Inferior parietal cortex (tissue), 1 donor: Measurements from ENCODE around the gene USP15.

Experiments used
- DNase-seq: peaks from one replicate; pipeline ENCODE4 v3.0.0-alpha.2; 2016; ENCODE audit errors: extremely low spot score

Gene USP15

GRCh38 chr12:62279961-62280360 lies 19.8 kb downstream of the USP15 start:
- DNase-seq = no peak

GRCh38 chr12:62282057-62282774 lies 22.0 kb downstream of the USP15 start:
- DNase-seq = no peak

- no peak for DNase-seq
Measured at GRCh38 chr12:62284749-62285148, 24.5 kb downstream of the USP15 start.

GRCh38 chr12:62285284-62285683 lies 25.1 kb downstream of the USP15 start:
- DNase-seq = no peak

GRCh38 chr12:62288328-62288727 lies 28.1 kb downstream of the USP15 start:
- no peak for DNase-seq

GRCh38 chr12:62290846-62291245 lies 30.6 kb downstream of the USP15 start:
- no peak for DNase-seq

GRCh38 chr12:62291864-62292760 lies 31.9 kb downstream of the USP15 start:
- DNase-seq = no peak

- DNase-seq = no peak
Measured at GRCh38 chr12:62292761-62293344, 32.6 kb downstream of the USP15 start.

- no peak for DNase-seq
Measured at GRCh38 chr12:62294378-62294777, 34.2 kb downstream of the USP15 start.

GRCh38 chr12:62296001-62296400 lies 35.8 kb downstream of the USP15 start:
- no peak for DNase-seq

GRCh38 chr12:62297321-62297720 lies 37.1 kb downstream of the USP15 start:
- DNase-seq = no peak

GRCh38 chr12:62299617-62300016 lies 39.4 kb downstream of the USP15 start:
- DNase-seq = no peak

- DNase-seq = no peak
Measured at GRCh38 chr12:62301080-62301798, 41.0 kb downstream of the USP15 start.

GRCh38 chr12:62301799-62302133 lies 41.6 kb downstream of the USP15 start:
- DNase-seq = no peak

- DNase-seq = no peak
Measured at GRCh38 chr12:62304560-62304959, 44.4 kb downstream of the USP15 start.

- DNase-seq = no peak
Measured at GRCh38 chr12:62305778-62306177, 45.6 kb downstream of the USP15 start.

- no peak for DNase-seq
Measured at GRCh38 chr12:62306569-62307530, 46.6 kb downstream of the USP15 start.

GRCh38 chr12:62308201-62308600 lies 48.0 kb downstream of the USP15 start:
- DNase-seq = no peak

- DNase-seq = no peak
Measured at GRCh38 chr12:62313727-62314380, 53.6 kb downstream of the USP15 start.

GRCh38 chr12:62317017-62317416 lies 56.8 kb downstream of the USP15 start:
- DNase-seq = no peak
